Parathyroid adenoma (tissue), 2 donors: ENCODE results near the gene TTC33.

Experiments used
- H2AFZ ChIP-seq: fragments of 300-600 bp; sonication (generic); one replicate; pipeline ENCODE4 v1.7.0; 2017; ENCODE audit warnings: antibody characterized with exemption, mild to moderate bottlenecking
- H3K27ac ChIP-seq: fragments of 300-600 bp; sonication (generic); one replicate; pipeline ENCODE4 v1.7.0; 2017
- H3K27me3 ChIP-seq: fragments of 300-600 bp; sonication (generic); one replicate; pipeline ENCODE4 v1.7.0; 2017; ENCODE audit warnings: low read length; ENCODE audit not compliant: control insufficient read depth, insufficient read depth
- H3K36me3 ChIP-seq: fragments of 300-600 bp; sonication (generic); one replicate; pipeline ENCODE4 v1.7.0; 2017; ENCODE audit warnings: low read length; ENCODE audit not compliant: control insufficient read depth, insufficient read depth
- H3K4me1 ChIP-seq: fragments of 300-600 bp; sonication (generic); one replicate; pipeline ENCODE4 v1.7.0; 2017; ENCODE audit warnings: control low read depth
- H3K4me2 ChIP-seq: fragments of 300-600 bp; sonication (generic); one replicate; pipeline ENCODE4 v1.7.0; 2017; ENCODE audit warnings: low read length
- H3K4me3 ChIP-seq: fragments of 300-600 bp; sonication (generic); one replicate; pipeline ENCODE4 v1.7.0; 2017; ENCODE audit warnings: low read depth, low read length
- H3K79me2 ChIP-seq: fragments of 300-600 bp; sonication (generic); one replicate; pipeline ENCODE4 v1.7.0; 2017; ENCODE audit warnings: control low read depth
- H3K9ac ChIP-seq: fragments of 300-600 bp; sonication (generic); one replicate; pipeline ENCODE4 v1.7.0; 2017; ENCODE audit warnings: mild to moderate bottlenecking
- H3K9me3 ChIP-seq: fragments of 300-600 bp; sonication (generic); one replicate; pipeline ENCODE4 v1.7.0; 2017; ENCODE audit warnings: low read length; ENCODE audit not compliant: control insufficient read depth
- TF ChIP-seq, protein P1 (sequence below): fragments of 300-600 bp; sonication (generic); IDR thresholded peaks from one replicate; pipeline ENCODE4 v1.7.0; 2017; ENCODE audit warnings: antibody characterized with exemption, mild to moderate bottlenecking
- donor health status: primary hyperparathyroidism.

TTC33 gene

DNA sequence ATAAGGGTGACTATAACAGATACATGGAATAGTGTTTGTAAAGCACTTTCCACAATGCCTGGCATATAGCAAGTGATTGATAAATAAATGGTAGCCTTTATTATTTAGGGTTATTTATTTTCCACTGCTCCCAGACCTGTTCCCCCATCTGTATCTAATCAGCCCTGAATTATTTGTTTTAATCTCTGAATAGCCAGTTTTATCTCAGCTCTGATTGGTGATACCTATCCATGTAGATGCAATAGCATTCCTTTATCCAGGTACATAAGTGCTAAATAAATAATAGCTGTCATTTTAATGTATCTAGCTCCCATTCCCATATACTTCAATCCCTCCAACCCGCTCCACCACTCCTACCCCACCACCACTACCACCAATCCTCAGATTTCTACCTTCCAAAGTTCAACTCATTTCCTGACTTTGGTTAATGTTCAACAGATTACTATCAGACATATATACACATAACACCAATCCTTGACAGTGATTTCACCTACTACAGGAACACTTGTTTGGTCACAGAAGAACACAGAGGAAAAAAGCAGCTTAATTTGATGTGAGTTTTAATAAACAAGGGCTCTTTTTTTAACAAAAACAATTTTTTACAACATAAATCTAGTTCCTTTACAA, 28.4 kb upstream of the TTC33 start:
- Histone ChIP-seq H3K79me2 (peaks cover 50% of the 10 kb centered on the region), H3K9me3 (no peaks in the 10 kb centered on the region), H3K4me1 (peaks cover 11% of the 10 kb centered on the region), H3K27ac (no peak overlapping the region), H2AFZ (no peak overlapping the region), H3K27me3 (no peaks in the 10 kb centered on the region), H3K36me3 (no peaks in the 10 kb centered on the region), H3K4me3 (no peak overlapping the region), H3K9ac (no peak overlapping the region), H3K4me2 (no peak overlapping the region)
- TF ChIP-seq, protein P1, sequence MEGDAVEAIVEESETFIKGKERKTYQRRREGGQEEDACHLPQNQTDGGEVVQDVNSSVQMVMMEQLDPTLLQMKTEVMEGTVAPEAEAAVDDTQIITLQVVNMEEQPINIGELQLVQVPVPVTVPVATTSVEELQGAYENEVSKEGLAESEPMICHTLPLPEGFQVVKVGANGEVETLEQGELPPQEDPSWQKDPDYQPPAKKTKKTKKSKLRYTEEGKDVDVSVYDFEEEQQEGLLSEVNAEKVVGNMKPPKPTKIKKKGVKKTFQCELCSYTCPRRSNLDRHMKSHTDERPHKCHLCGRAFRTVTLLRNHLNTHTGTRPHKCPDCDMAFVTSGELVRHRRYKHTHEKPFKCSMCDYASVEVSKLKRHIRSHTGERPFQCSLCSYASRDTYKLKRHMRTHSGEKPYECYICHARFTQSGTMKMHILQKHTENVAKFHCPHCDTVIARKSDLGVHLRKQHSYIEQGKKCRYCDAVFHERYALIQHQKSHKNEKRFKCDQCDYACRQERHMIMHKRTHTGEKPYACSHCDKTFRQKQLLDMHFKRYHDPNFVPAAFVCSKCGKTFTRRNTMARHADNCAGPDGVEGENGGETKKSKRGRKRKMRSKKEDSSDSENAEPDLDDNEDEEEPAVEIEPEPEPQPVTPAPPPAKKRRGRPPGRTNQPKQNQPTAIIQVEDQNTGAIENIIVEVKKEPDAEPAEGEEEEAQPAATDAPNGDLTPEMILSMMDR, result no peak

DNA sequence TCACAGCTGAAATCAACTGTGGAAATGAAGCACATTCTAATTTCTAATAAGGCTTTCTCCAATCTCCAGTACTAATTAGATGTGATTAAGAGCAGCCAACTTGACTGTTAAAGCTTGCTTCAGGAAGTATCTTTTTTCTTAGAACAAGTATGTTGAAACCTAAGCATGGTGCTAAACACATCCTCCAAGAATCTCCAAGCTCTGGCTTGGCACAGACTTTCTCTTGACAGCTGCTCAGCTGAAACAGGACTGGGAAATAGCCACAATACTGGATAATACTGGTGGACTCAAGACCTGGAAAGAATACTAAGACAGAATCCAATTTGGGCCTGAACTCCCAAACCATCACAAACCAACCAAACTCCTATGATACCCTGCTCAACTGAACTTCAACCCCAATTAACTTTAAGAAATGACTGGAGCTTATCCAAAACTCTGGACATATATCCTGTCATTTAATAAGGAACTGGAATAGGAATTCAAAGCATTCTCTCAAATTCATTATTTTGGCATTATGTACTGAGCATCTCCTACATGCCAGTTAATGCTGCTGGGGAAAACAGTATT, 26.2 kb upstream of the TTC33 start:
- TF ChIP-seq, protein P1, result no peak
- Histone ChIP-seq H3K4me3 (no peak overlapping the region), H3K9me3 (no peaks in the 10 kb centered on the region), H3K4me2 (no peak overlapping the region), H3K27me3 (no peaks in the 10 kb centered on the region), H2AFZ (no peak overlapping the region), H3K79me2 (peaks cover 33% of the 10 kb centered on the region), H3K36me3 (no peaks in the 10 kb centered on the region), H3K9ac (no peak overlapping the region), H3K27ac (no peak overlapping the region), H3K4me1 (peaks cover 11% of the 10 kb centered on the region)

DNA sequence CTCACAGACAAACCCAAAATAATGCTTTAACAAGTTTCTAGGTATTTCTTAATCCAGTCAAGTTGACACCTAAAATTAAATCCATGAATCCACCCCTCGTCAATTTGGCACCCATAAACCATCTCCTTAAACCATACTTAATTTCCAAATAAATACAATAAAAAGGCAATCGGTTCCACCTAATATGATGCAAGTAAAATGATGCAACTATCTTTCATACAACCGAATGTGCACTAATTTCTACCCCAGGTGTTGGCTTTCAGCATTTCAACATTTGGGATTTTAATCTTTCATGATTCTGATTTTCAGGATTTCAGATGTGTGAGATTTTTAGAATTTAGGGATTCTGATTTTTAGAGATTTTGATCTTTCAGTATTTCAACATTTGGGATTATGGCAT, 25.1 kb upstream of the TTC33 start:
- no peaks in the 10 kb centered on the region for H3K36me3 ChIP-seq
- H3K27me3 ChIP-seq, result no peaks in the 10 kb centered on the region
- H3K27ac ChIP-seq, result no peak overlapping the region
- peaks cover 25% of the 10 kb centered on the region for H3K79me2 ChIP-seq
- H3K4me1 ChIP-seq, result peaks cover 11% of the 10 kb centered on the region
- H3K9ac ChIP-seq, result no peak overlapping the region
- H2AFZ ChIP-seq, result no peak overlapping the region
- H3K4me3 ChIP-seq, result no peak overlapping the region
- H3K9me3 ChIP-seq, result no peaks in the 10 kb centered on the region
- TF ChIP-seq, protein P1, result no peak
- no peak overlapping the region for H3K4me2 ChIP-seq

DNA sequence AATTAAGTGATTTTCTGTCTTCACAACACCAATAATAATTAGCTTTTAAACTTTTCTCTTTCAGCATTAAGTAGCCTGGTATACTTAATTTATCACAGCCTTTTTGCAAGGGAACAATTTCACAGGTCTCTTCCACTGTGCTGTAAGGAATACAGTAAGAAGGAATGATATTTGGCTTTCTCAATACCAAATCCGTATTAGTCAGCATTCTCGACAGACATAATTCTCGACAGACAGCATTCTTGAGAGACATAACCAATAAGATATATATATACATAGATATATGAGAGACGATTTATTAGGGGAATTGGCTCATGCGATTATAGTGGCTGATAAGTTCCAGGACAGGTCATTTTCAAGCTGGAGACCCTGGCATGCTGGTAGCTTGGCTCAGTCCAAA, 24.4 kb upstream of the TTC33 start:
- no peak overlapping the region for H2AFZ ChIP-seq
- no peaks in the 10 kb centered on the region for H3K9me3 ChIP-seq
- no peaks in the 10 kb centered on the region for H3K36me3 ChIP-seq
- H3K9ac ChIP-seq, result no peak overlapping the region
- TF ChIP-seq, protein P1, result no peak
- H3K79me2 ChIP-seq, result peaks cover 21% of the 10 kb centered on the region
- peaks cover 11% of the 10 kb centered on the region for H3K4me1 ChIP-seq
- no peak overlapping the region for H3K27ac ChIP-seq
- no peak overlapping the region for H3K4me2 ChIP-seq
- no peak overlapping the region for H3K4me3 ChIP-seq
- no peaks in the 10 kb centered on the region for H3K27me3 ChIP-seq

DNA sequence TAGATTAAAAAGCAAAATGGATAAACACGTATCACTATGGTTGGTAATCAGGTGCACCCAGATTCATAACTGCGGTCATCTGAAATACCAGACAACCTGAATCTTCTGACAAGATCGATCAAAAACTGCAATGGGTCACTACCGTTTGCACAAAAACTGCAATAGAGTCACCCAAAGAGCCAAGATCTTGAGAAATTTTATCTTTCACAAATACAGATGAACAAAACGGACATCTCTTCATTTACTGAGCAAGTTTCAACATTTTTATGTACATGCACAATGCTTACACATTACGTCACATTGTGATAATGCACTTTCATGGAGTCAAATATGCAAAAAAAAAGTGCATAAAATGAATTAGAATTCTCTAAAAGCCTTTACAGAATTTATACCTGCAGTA, 23.8 kb upstream of the TTC33 start:
- H3K27ac ChIP-seq, result no peak overlapping the region
- peaks cover 17% of the 10 kb centered on the region for H3K79me2 ChIP-seq
- H3K27me3 ChIP-seq, result no peaks in the 10 kb centered on the region
- no peak overlapping the region for H3K9ac ChIP-seq
- H2AFZ ChIP-seq, result no peak overlapping the region
- H3K4me2 ChIP-seq, result no peak overlapping the region
- H3K4me1 ChIP-seq, result peaks cover 9% of the 10 kb centered on the region
- no peak overlapping the region for H3K4me3 ChIP-seq
- TF ChIP-seq, protein P1, result no peak
- no peaks in the 10 kb centered on the region for H3K9me3 ChIP-seq
- no peaks in the 10 kb centered on the region for H3K36me3 ChIP-seq
